NCI-H2196 treated with DMSO at 0.1 percent for 48 hours (cell line): ENCODE data around the gene TES.

Experiments used
- DNase-seq: peaks from one replicate; lab custom pipeline; 2025; ENCODE audit not compliant: unreplicated experiment; lab: John Stamatoyannopoulos, UW

Gene TES

DNA sequence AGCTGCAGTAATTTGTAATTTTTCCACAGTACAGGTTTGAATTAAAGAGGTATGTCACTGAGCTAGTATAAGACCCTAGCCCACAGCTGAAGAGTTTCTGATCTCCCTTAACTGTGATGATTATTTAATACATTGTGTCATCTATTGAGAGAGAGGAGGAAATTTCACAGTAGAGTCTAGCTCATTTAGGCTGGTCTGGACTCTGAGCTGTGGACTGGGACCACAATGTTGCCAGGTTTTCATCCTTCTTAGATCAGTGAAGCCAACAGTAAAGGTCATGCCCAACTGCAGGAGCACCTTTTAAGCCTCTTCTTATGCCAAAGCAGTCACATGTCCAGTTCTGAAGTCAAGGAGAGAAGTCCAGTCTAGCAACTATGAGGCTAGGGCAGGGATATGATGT, 8.9 kb downstream of the TES start:
- DNase-seq, result no peak

DNA sequence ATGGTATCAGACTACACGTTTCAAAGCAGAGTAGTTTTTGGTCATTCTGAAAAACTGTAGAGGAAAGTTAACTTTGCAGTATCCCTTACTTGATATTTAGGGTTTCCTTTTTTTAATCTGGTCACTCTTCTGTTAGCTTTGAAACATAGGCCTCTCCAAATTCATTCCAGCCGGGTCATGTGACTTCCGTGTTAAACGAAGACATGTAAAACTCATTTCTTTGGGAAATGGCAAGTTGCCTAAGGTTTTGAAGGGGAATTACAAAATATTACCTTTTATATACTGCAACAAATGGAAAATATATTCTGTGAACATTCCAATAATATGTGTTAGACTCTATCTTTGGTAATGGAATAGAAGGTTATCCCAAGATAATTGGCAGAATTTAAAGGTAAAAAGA, 9.5 kb downstream of the TES start:
- no peak for DNase-seq

DNA sequence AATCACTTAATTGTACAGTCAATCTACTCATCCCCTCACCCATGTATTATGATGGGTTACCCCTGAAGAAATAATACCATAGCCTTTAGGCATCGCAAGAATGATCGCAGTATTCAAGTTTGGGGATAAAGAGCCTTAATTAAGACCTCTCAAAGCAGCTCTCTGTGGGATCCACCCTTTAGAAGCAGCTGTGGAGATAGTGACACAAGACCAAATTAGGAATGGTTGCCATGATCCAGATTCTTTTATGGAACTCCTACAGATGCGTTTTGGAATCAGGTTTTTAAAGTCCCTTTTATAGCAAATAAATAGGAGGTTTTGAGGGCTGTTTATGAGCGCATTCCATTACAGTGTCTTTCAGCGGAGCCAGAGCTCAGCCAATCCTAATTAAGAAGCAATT, 12.2 kb downstream of the TES start:
- no peak for DNase-seq

DNA sequence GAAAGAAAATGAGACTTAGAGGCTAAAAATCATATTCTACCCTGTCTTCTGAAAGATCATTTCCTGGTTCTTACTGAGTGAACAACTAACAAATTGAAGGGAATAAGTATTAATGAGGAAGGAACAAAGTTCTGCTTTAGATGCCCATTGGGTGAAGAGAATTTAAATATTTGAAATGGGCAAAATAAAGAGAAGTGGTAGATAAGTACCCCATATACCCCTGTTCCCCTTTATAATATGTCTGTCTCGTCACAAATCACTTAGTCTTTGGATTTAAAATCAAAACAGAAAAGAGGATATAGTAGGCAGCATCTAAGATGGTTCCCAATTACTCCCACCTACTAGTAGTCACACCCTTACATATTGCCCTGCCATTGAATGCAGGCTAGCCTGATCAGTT, 13.2 kb downstream of the TES start:
- DNase-seq, result no peak

DNA sequence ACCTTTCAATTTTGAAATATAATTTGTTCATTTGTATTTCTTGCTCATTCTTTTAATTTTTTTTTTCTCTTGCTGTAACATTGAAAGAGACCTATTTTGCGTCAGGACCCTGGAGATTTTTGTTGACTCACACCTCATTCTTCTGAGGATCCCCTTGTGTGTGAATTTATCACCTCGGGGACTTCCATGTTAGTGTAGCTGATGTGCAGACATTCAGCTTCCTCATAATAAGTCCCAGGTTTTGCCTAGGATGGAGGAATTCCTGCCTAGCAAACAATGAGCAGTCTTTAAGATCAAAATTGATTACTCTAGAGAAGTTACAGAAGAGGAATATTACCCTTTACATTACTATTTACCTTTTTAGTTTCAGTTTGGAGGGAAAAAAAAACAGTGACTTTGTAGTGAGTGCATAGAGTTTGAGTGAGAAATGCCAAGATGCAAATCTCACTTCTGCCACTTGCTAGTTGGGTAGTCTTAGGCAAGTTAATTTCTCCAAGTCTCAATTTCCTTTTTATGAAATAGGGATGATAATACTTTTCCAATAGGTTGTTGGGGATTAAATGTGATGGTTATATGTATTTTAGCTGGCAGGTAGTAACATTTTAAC, 14.3 kb downstream of the TES start:
- no peak for DNase-seq

DNA sequence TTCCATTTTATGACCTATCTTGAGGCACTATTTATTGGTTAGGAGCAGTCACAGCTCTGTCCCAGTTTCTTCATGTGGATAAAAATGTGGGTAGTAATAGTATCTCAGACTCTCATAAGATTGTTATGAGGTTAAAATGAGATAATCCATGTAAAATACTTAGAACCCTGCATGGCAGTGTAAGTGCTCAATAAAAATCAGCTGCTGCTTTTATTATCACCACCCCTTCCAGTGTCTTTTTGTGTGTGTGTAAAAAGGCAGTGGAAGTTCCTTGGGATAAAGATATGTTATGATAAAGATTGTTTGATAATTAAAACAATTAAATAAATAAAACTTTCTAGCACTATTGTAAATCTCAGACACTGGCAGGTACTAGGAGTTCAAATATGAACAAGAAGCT, 15.5 kb downstream of the TES start:
- no peak for DNase-seq

DNA sequence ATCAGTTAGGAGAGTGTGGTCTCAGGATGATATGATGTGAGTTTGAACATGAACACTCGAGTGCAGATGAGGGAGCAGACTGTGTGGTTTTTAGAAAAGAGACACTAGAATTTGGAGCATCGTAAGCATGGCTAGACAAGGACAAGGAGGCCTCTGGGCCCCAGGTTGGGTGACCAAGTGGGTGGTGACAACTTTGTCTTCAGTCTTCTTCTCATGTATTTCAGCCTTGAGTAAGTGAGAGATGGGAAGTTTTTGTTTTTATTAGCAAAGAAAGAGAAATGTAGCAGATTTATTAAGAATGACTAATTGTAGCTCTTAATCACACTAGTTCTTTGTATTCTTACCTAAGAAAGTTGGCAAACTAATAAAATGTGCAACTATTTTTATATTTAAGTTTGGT, 16.3 kb downstream of the TES start:
- no peak for DNase-seq

DNA sequence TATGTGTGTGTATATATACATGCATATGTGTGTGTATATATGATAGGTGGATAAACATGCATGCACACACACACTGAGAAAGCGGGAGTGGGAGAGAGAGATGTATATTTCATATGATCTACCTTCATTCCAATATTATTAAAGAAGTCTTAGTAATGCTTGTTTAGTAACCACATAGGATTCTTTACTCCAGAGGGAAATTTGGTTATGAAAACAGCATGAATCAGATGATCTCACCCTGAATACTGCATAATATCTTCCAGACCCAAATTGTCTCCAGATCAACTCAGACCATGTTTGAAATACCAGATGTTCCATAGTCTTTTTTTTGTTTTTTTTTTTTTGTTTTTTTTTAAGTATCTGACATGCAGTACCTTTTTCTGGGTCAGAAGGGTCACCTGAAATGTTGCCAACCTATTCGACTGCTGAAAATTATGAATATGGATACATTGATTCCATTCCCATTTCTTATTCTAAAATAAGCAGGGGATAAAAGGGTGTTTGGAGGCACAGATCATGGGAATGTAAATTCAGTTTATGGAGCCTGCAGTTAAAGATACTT, 17.4 kb downstream of the TES start:
- DNase-seq, result no peak

DNA sequence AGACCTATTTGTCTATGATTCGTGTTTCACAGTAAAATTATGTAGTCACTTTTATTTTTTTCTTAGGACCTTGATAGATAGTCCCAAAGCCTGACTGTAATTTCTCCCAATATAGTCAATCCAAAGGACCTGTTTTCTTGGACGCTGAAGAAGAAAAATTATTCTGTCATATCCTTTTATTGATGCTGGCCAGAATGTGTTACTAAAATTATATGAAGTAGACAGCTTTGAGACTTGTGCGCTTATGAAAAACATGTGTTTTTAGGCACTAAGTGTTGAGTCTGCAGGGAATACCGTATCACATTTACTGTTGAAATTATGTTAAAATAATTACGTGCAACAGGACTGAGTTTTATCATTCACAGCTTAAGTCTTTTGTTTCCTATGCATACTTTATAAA, 17.9 kb downstream of the TES start:
- DNase-seq, result no peak

DNA sequence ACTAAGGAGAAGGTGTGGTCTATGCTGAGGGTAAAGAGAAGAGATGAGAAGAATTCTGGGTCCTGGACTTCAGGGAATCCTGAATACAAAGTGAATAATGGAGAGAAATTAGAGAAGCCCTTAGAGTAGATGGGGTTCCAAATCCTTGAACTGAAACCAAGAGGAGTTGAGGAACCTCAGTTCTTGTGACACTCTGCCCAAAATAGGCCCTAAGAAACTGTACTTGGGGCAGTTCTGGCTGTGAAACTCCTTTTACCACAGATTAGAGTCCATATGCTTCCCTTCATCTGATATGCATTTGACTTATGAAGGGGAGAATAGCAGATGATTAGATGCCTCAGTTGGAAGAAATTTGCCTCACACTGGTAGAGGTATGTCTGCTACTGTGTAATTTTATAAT, 19.0 kb downstream of the TES start:
- DNase-seq, result no peak

DNA sequence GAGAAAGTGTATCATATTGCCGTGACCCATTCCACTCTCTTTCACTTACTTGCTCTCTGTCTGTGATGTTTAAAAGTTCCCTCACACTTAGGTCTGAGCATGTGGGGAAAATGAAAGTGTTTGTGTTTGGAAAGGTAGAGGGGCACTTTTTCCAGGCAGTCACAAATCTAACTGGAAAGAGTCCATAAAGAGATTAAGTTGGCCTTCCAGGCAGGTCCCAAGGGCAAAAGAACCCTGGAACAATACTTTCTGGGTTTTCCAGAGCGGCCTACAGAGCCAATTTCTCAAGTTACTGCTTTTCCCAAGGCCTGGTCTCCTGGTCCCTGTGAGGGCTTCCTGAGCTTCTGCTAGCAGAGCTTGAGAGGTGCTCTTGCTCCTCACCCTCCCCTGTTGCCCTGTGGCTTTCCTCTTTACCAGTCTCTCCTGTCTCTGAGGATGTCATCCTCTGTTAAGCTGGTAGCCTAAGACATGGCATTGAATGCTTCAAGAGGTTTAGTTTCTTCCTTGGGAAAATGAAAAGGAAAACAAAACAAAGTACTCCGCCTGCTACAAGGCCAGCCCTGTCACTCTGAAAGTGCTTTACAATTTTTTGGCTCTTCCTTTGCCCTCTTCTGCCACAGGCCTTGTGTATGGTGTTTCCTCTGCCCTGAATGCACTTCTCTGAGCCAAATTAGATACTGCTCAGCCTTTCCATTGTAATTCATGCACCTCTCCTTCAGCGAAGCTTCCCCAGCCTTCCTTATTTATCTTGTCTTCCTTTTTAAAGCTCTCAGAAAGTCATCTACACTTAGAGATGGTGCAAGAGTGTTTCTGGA, 20.1 kb downstream of the TES start:
- no peak for DNase-seq

DNA sequence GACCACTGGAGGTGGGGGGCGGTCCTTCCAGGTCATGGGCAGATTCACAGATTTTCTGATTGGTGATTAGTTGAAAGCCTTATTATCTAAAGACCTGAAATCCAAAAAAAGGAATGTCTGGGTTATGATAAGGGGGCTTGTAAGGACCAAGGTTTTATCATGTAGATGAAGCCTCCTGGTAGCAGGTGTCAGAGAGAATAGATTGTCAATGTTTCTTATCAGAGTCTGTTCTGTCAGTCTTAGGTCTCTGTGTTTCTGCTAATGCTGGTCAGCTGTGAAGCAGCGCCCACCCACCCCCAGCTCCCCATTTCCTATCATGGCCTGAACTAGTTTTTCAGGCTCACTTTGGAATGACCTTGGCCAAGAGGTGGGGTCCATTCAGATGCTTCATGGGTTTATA, 21.2 kb downstream of the TES start:
- no peak for DNase-seq

DNA sequence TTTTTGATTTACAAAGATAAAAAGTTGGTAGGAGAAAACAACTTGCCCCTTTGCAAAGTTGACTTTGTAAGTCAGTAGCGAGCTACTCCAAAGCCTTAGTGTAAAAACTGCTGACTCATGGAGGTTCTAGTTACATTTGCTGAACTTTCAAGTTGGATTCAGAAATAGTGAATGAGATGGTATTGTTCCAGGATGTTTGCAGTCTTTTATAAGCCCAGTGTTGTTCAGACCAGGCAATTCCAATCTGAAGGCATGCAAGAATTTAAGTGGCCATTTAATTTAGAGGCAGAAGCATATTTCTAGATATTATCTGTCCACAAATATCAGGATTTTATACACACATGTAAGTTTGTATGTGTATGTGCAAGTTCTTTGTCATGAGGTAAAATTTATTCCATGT, 21.6 kb downstream of the TES start:
- no peak for DNase-seq

DNA sequence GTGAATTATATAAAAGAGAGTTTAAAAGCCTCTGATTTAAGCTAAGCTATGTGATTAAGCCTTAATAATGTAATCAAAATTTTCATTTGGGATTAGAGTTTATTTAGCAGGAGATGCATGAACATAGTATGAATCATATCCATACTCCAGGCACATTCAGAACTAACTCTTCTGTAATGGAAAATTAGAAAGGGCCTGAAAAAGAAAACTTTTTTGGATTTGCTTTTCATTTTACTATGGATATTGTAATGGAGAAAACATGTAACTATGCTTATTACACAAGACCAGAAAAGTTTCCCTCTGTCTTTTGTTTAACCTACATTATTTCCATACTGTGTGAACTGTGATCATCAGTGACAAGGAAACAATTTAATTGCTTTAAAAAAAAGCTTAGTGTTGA, 22.0 kb downstream of the TES start:
- DNase-seq, result no peak

DNA sequence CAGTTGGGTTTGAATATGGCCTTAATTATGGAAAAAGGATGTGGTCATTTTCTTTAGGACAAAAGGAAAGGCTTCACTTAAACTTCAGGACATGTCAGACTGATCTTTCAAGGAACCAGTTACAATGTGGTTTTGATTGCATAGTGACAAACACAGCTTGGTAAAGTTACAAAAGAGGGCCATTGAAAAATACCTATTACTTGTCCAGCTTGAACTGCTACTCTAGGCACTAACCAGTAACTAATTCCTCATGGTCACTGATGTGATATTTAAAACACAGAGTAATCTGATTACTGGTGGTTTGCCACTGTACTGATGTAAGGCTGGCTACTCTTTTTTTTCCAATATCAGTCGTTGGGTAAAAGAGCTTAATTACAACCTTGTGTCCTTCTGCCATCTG, 22.6 kb downstream of the TES start:
- no peak for DNase-seq

DNA sequence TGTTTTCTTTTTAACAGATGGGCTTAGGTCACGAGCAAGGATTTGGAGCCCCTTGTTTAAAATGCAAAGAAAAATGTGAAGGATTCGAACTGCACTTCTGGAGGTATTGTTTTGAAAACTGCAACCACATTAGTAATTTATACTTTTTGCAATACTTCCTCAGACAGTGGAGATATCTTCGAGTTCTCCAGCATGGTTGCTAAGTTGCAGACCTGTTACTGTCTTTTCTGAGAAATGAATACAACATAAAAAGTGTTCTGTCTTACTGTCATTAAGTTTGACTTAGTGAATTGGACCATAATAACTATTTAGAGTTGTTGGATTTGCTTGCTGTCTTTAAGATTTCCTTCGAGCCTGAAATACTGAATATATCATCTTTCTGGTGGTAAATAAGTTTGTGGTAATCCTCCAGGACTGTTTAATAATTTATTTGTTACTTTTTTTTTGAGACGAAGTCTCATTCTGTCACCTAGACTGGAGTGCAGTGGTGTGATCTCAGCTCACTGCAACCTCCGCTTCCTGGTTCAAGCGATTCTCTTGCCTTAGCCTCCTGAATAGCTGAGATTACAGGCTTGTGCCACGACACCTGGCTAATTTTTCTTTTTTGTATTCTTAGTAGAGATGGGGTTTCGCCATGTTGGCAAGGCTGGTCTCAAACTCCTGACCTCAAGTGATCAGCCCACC, 24.3 kb downstream of the TES start:
- DNase-seq, result no peak

DNA sequence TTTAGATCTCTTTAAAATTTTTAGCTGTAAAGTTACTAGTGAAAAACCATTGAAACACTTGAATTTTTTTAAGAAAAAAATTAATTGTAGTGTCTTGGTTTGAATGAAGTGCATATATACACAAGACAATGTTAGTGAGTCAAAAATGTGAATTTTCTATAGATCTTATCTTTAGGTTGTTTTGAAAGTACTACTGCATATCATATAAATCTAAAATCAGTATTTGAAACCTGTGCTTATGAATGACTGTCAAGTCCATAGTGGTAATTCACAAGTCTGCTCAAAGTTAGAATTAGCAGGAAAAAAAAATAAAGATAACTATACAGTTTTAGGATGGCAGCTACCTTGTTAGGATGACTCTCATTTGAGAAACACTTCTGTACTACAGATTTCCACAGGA, 25.0 kb downstream of the TES start:
- no peak for DNase-seq

DNA sequence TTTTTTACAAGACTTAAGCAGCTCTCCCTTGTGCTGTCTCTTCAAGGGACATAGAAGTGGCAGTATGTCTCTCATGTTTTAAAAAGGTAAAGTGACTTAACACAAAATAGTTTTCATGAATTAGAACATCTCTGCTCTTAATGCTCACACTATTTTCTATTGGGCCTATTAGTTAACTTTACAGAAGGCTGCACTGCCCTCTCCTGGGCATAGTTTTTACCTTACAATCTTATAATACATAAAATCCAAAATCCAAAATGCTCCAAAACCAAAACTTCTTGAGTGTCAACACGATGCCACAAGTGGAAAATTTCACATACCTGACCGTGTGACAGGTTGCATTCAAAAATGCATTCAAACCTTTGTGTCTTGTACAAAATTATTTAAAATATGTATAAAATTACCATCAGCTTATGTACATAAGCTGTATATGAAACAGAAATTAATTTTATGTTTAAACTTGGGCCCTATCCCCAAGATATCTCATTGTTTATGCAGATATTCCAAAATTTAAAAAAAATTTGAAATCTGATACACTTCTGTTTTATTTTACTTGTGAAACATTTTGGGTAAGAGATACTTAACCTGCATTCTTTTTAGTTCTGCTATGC, 25.8 kb downstream of the TES start:
- DNase-seq, result no peak

DNA sequence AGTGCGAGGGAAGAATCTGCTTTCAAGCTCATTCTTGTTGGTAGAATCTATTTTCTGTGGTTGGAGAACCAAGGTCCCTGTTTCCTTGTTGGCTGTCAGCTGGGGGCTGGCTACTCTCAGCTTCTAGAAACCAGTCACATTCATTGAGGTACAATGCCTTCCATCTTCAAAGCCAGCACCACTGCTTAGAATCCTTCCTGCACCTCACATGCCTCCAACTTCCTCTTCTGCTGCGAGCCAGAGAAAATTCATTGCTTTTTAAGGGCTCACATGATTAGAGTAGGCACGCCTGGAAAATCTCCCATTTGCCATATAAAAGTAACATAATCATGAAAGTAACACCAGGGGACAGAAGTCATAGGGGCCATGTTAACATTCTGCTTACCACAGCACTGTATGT, 28.7 kb downstream of the TES start:
- no peak for DNase-seq

DNA sequence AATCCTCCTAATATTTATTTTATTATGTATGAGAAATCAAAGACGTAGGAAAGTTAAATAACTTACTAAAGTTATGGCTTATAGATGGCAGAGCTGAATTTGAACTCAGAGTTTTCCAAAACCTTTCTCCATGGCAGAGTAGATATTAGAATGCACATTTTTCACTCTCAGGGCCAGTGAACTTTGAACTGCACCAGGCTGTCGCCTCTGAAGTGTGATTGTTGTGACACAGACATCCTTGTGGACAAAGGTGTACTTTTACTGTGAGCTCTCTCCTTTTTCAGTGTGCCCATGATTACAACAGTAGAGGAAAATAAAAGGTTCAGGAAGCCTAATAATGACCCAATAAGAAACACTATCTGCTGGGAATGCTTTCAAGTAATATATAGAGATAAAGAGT, 29.1 kb downstream of the TES start:
- no peak for DNase-seq

DNA sequence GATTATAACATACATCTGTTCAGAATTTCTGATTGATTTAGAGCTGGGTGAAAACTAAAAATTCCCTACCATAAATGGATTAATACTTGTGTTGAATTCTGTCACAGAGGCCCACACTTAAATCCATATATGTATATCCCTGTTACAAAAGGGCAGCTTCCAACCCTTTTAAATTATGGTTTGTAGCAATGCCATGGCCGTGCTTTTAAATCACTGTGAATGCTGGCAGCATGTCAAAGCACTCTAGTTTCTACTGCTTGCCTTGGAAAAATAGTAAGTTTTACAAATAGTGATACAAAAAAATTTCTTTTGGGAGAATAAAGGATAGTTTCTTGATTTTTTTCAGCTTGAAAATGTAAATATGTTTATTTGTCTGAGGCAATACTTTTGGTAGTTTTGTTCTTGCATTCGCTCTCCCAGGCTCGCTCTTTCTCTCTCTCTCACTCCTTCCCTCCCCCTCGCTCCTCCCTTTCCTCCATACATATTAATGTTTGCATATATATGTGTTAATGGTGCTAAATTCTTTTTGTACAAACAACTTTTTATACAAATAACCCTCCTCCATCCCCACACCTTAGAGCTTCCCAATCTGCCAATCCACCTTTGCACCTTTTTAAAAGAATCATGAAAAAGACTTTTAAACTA, 29.8 kb downstream of the TES start:
- DNase-seq, result no peak
